Loucy (cell line): Measurements from ENCODE around the gene CHN1.

ENCODE experiments used
- EZH2phosphoT487 ChIP-seq: fragments of 200-600 bp; IDR thresholded peaks from 2 replicates; pipeline ENCODE4 v1.6.1; 2018; ENCODE audit warnings: antibody characterized with exemption, mild to moderate bottlenecking, moderate library complexity, borderline replicate concordance
- TF ChIP-seq, protein P1 (sequence below): fragments of 200-600 bp; sonication (generic); conservative IDR thresholded peaks from 2 replicates; pipeline ENCODE4 v1.5.1; 2014; ENCODE audit warnings: mild to moderate bottlenecking, antibody characterized with exemption, low read length

DNA sequence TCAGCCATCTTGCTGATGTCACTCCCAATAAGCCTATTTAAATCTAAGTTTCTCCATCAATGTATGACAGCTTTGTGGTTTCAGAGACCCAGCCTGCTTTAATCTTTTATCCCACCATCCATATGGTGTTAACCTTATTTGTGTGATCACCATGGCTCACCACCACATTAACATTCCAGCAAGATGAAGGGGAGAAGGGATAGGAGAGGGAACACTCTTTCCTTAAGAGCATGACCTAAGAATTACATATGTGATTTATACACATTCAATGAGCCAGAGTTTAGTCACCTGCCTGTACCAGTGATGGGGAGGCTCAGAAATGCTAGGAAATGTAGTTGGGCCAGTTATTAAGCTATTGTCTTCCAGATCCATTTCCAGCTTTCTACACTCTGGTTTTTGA is 44.5 kb upstream of the CHN1 start:
- TF ChIP-seq, protein P1, sequence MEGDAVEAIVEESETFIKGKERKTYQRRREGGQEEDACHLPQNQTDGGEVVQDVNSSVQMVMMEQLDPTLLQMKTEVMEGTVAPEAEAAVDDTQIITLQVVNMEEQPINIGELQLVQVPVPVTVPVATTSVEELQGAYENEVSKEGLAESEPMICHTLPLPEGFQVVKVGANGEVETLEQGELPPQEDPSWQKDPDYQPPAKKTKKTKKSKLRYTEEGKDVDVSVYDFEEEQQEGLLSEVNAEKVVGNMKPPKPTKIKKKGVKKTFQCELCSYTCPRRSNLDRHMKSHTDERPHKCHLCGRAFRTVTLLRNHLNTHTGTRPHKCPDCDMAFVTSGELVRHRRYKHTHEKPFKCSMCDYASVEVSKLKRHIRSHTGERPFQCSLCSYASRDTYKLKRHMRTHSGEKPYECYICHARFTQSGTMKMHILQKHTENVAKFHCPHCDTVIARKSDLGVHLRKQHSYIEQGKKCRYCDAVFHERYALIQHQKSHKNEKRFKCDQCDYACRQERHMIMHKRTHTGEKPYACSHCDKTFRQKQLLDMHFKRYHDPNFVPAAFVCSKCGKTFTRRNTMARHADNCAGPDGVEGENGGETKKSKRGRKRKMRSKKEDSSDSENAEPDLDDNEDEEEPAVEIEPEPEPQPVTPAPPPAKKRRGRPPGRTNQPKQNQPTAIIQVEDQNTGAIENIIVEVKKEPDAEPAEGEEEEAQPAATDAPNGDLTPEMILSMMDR, result no peak
- TF ChIP-seq EZH2phosphoT487, result no peak
